PFSK-1 (cell line): Measurements from ENCODE around the gene TMEM259.

Experiments used
- FOXP2 ChIP-seq: optimal IDR thresholded peaks from 2 replicates; pipeline ENCODE3; 2011; ENCODE audit warnings: borderline replicate concordance, control low read depth, inconsistent platforms; ENCODE audit not compliant: insufficient read depth; ENCODE audit errors: extremely low read length, extremely low read depth
- POLR2AphosphoS5 ChIP-seq: IDR thresholded peaks from 2 replicates; pipeline ENCODE4 v1.6.1; 2012; ENCODE audit warnings: low read depth, mild to moderate bottlenecking, control low read depth, low read length, moderate library complexity
- REST ChIP-seq, 2 experiments: IDR thresholded peaks; 2 replicates each; pipeline versions ENCODE4 v1.6.1 to v1.8.0; 2011 to 2012; ENCODE audit warnings: low read depth in 2 of 2, low read length in 2 of 2, control low read depth in 1 of 2, inconsistent platforms in 1 of 2, mild to moderate bottlenecking in 1 of 2, moderate library complexity in 1 of 2; ENCODE audit not compliant: insufficient read depth in 1 of 2
- SIN3A ChIP-seq: IDR thresholded peaks from 2 replicates; pipeline ENCODE4 v1.6.1; 2012; ENCODE audit warnings: mild to moderate bottlenecking, low read length, moderate library complexity, borderline replicate concordance; ENCODE audit not compliant: insufficient read depth
- TAF1 ChIP-seq: IDR thresholded peaks from 2 replicates; pipeline ENCODE4 v1.6.1; 2012; ENCODE audit warnings: low read length, control low read depth, borderline replicate concordance; ENCODE audit not compliant: insufficient read depth

TMEM259 gene

GRCh38 chr19:1050989-1051788, 30.3 kb upstream of the TMEM259 start:
- TF ChIP-seq SIN3A (no peak), FOXP2 (no peak), POLR2AphosphoS5 (no peak), TAF1 (no peak), REST (IDR thresholded peaks at IDR 0.05; ENCODE audit: insufficient read depth in 1 of 2, low read depth in 2 of 2, low read length in 2 of 2) (no peak)

- TF ChIP-seq REST (IDR thresholded peaks at IDR 0.05; ENCODE audit: insufficient read depth in 1 of 2, low read depth in 2 of 2, low read length in 2 of 2) (no peak), POLR2AphosphoS5 (no peak), FOXP2 (no peak), SIN3A (no peak), TAF1 (no peak)
Measured at GRCh38 chr19:1049800-1050199, 28.9 kb upstream of the TMEM259 start.

- TF ChIP-seq TAF1 (no peak), SIN3A (no peak), REST (IDR thresholded peaks at IDR 0.05; ENCODE audit: insufficient read depth in 1 of 2, low read depth in 2 of 2, low read length in 2 of 2) (no peak), FOXP2 (no peak), POLR2AphosphoS5 (no peak)
Measured at GRCh38 chr19:1049106-1049505, 28.2 kb upstream of the TMEM259 start.

GRCh38 chr19:1047696-1048147, 26.8 kb upstream of the TMEM259 start:
- TF ChIP-seq SIN3A (no peak), POLR2AphosphoS5 (no peak), REST (IDR thresholded peaks at IDR 0.05; ENCODE audit: insufficient read depth in 1 of 2, low read depth in 2 of 2, low read length in 2 of 2) (no peak), FOXP2 (no peak), TAF1 (no peak)
